Measurements from ENCODE around the gene ANKRD10. TPM values are rescaled to one million over a fixed set of nuclear protein-coding genes. Genes with fewer than 3 reads are reported as not detected.
A peak's percentile ranks its signal among the peaks of the same experiment; 100 is the strongest.

The ANKRD10 gene
- total and polyA plus RNA-seq, 10 of the 15 experiments (the other 5 are each of a cell fraction or from before 2014, with no cell fraction given), result 47.1 to 199 (median 97.2) TPM

GRCh38 chr13:110907951-110908898 lies 6.6 kb downstream of the ANKRD10 start:
- intact Hi-C loops (cut with micrococcal nuclease; ENCODE audit: unreplicated experiment) (no loop called here), in situ Hi-C loops (cut with MboI) (no loop called here)
- Histone ChIP-seq H3K27me3 (replicated peaks in 1 of 2; ENCODE audit: control insufficient read depth in 2 of 2, insufficient read depth in 2 of 2, low read length in 1 of 2) (no peaks in the 10 kb centered on the region), H3K4me1 (ENCODE audit: control insufficient read depth, insufficient read depth, low read length) (peaks cover 9% of the 10 kb centered on the region; the same call in 1 of the 2 replicates), H2AFZ (ENCODE audit: control insufficient read depth, low read depth, low read length) (no peak overlapping the region), H3K27ac (ENCODE audit: control insufficient read depth, insufficient read depth) (peak overlapping the region; percentile 18; the same call in 1 of the 2 replicates), H4K20me1 (ENCODE audit: control insufficient read depth, insufficient read depth) (peaks cover 12% of the 10 kb centered on the region), H3K9me3 (replicated peaks; ENCODE audit: control insufficient read depth, insufficient read depth, low read length) (no peaks in the 10 kb centered on the region), H3K9ac (ENCODE audit: control insufficient read depth, insufficient read depth, low read length) (no peak overlapping the region; the same call in 1 of the 2 replicates), H3K36me3 (ENCODE audit: control insufficient read depth in 2 of 2, insufficient read depth in 2 of 2, low read length in 1 of 2) (peaks cover 4 to 47% of the 10 kb centered on the region in 2 experiments), H3K79me2 (ENCODE audit: control insufficient read depth, insufficient read depth, low read length) (peaks cover 78% of the 10 kb centered on the region), H3K4me3 (peak overlapping the region; percentile 20; the same call in 1 of the 2 replicates), H3K4me2 (ENCODE audit: control insufficient read depth, insufficient read depth) (peak overlapping the region; percentile 22; the same call in 1 of the 2 replicates)
- peak; percentile 18 to 31; a peak in 2 of 4 replicates for TF ChIP-seq IKZF2 (IDR thresholded peaks at IDR 0.05)
- TF ChIP-seq EP300 (IDR thresholded peaks at IDR 0.05; ENCODE audit: borderline replicate concordance in 1 of 2, control insufficient read depth in 1 of 2, low read depth in 2 of 2, low read length in 2 of 2), result 0 out of 4 replicates have a peak, but pooled peaks of 1 of the 2 experiments have one; percentile 20
- no peak for TF ChIP-seq CEBPB (IDR thresholded peaks at IDR 0.05; ENCODE audit: borderline replicate concordance in 1 of 2, low read depth in 2 of 2, low read length in 2 of 2)
- TF ChIP-seq RFX5 (IDR thresholded peaks at IDR 0.05; ENCODE audit: low read depth, low read length), result no peak
- peak; percentile 74; the same call in 1 of the 2 replicates for TF ChIP-seq BACH1 (IDR thresholded peaks at IDR 0.05; ENCODE audit: borderline replicate concordance)
- TF ChIP-seq POLR2AphosphoS5 (IDR thresholded peaks at IDR 0.05; ENCODE audit: low read length), result no peak
- ATAC-seq (peak; percentile 74), DNase-seq (ENCODE audit: low read depth, low spot score) (no peak), FAIRE-seq (no peak)
- WGBS (ENCODE audit: insufficient coverage, insufficient replicate concordance, low lambda C conversion rate, missing lambda C conversion rate), result 85% methylated on average over 9 of the region's 9 CpGs
- RAD21 ChIA-PET (ENCODE audit: unreplicated experiment), result interaction anchor here (0.5 to 1.9 kb wide), 7 partner anchors 13 to 453 kb away, joined by 3 to 7 read pairs (median 4); no protein-coding TSS in a partner anchor
- SMC1A ChIA-PET (ENCODE audit: uncharacterized antibody, unreplicated experiment), result interaction anchor here (1.0 to 1.9 kb wide), 11 partner anchors 9 to 312 kb away, joined by 3 to 6 read pairs (median 4); no protein-coding TSS in a partner anchor
- BruUV-seq (replicated peaks), result no TSS peak
- CTCF ChIA-PET, result interaction anchor here (0.6 to 1.8 kb wide), 8 partner anchors 14 to 453 kb away, joined by 3 to 6 read pairs (median 3); no protein-coding TSS in a partner anchor
- POLR2A ChIA-PET, result interaction anchor here (1.2 kb wide), 1 partner anchor 13 kb away, joined by 3 read pairs; no protein-coding TSS in a partner anchor
